ENCODE results near the gene KIR2DL3. TPM values are rescaled to one million over a fixed set of nuclear protein-coding genes. Genes with fewer than 3 reads are reported as not detected.
"Not testable (repeated sequence)": the region's sequence is repeated elsewhere in the genome, so short reads cannot be mapped to it uniquely, and the experiment has no call there.

KIR2DL3 gene
- total RNA-seq, result not detected in 2 replicates

- DNase-seq (ENCODE audit: extremely low read depth, low read depth, low spot score), result not testable (repeated sequence)
Observed at GRCh38 chr19:54738306-54738705, at the start of gene KIR2DL3. Gene KIR2DL3, plus strand, starts transcription at chr19:54738513. Its CDS starts 33 bp downstream, at chr19:54738546.

DNA sequence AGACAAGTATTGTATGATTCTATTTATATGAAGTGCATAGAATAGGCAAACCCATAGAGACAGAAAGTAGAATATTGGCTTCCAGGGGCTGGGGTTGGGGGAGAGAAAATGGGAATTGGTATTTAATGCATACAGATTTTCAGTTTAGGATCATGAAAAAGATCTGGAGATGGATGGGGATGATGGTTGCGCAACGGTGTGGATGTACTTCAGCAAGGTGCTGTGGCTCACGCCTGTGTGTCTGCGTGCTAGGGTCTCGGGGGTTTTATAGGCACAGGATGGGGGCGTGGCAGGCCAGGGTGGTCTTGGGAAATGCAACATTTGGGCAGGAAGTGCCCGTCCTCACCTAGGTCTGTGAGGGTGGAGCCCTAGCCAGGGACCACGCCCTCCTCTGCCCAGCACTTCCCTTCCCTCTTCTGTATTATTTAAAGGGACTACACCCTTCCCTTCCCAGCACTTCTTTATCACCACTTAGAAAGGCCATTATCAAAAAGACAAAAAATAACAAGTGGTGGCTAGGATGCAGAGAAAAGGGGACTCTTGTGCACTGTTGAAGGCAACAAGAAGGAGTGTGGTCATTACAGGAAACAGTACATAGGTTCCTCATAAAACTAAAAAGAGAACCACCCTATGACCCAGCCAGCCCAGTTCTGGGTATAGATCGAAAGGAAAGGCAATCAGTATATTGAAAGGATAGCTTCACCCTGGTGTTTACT lies 46.6 kb upstream of the KIR2DL3 start:
- no peak for DNase-seq (ENCODE audit: extremely low read depth, low read depth, low spot score)

GRCh38 chr19:54692298-54692615 lies 46.1 kb upstream of the KIR2DL3 start:
- DNase-seq (ENCODE audit: extremely low read depth, low read depth, low spot score), result no peak

DNA sequence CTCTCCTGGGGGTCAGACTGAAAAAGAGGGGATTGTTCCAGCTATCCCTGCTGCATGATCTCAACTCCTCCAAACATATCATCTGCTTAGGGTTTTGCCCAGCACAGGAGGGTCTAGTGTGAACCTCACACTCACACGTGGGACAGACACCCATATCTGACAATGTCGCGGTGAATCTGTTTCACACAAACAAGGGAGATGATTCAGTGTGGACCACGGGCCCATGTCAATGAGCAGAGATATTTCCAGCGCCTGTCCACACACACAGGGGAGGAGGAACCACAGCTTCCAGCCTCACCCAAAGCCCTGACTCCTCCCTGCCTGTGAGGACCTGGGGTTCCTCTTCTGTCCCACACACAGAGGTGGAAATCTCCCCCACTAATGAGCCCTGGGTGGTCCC lies 43.7 kb upstream of the KIR2DL3 start:
- DNase-seq (ENCODE audit: extremely low read depth, low read depth, low spot score), result no peak

DNA sequence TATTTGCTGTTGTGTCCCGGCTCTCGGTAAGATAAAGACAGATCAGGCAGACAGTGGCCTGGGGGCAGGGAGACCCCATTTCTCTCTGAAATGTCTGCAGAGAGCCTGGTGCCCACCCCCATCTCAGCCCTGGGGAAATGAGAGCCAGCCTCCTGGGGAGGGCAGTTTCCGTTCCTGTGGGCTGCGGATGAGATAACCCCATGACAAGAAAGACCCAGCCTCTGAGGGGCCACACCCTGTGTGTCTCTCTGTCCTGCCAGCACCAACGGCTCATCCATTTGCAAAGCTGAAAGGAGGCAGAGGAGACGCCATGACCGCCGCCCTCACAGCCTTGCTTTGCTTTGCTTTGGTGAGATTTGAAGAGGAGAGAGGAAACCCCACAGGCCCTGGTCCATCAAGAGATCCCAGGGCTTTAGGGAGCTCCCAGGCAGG lies 42.2 kb upstream of the KIR2DL3 start:
- no peak for DNase-seq (ENCODE audit: extremely low read depth, low read depth, low spot score)

DNA sequence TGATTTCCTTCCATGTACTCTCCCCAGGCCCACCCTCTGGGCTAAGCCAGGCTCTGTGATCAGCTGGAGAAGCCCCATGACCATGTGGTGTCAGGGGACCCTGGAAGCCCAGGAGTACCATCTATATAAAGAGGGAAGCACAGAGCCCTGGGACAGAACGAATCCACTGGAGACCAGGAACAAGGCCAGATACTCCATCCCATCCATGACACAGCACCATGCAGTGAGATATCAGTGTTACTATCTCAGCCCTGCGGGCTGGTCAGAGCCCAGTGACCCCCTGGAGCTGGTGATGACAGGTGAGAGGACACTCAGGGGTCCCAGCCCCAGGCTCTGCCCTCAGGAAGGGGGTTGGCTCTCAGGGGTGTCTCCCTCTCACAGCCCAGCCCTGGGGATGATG lies 41.5 kb upstream of the KIR2DL3 start:
- DNase-seq (ENCODE audit: extremely low read depth, low read depth, low spot score), result no peak

DNA sequence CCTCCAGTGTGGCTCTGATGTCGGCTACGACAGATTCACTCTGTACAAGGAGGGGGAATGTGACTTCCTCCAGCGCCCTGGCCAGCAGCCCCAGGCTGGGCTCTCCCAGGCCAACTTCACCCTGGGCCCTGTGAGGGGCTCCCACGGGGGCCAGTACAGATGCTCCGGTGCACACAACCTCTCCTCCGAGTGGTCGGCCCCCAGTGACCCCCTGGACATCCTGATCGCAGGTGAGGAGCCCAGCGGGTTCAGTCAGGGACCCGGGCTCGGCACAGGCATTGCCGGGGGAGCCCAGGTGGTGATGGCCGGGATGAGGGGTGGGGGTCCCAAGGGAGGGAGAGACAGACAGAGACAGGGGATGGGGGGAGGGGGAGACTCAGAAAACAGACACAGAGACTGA lies 40.6 kb upstream of the KIR2DL3 start:
- not testable (repeated sequence) for DNase-seq (ENCODE audit: extremely low read depth, low read depth, low spot score)

DNA sequence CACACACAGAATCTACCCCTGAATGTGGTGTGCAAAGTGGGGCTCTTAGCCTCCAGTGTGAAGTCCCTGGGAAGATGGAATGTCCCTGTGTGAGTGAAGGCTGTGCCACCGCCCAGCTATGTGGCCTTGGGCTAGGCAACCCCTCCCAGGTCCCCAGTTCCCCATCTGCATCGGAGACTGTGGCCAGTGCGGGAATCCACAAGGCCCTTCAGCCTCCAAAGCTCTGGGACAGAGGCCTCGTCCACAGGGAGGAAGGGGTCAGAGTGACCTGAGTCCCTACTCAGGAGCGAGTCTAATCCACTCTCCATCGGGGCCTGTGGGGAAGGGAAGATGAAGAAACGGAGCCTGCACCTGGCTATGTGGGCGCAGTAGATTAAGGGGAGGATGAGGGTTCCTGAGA lies 33.4 kb upstream of the KIR2DL3 start:
- DNase-seq (ENCODE audit: extremely low read depth, low read depth, low spot score), result no peak

DNA sequence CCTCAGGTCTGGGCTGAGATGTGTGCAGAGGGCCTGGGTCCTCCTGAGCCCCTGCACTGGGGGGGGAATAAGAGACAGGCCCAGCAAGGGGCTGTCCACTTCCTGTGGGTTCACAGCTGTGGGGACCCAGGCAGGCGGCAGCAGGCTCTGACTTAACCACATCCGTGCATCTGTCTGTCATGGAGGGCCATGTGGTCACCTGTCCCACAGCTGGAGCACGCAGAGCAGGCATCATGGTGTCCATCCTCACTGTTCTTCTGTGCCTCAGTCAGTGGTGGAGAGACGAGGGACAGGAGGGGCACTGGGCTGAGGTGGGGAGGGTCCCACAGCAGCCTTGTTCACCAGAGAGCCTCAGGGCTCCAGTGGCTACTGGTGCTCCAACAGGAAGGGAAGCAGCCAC lies 30.4 kb upstream of the KIR2DL3 start:
- DNase-seq (ENCODE audit: extremely low read depth, low read depth, low spot score), result no peak

DNA sequence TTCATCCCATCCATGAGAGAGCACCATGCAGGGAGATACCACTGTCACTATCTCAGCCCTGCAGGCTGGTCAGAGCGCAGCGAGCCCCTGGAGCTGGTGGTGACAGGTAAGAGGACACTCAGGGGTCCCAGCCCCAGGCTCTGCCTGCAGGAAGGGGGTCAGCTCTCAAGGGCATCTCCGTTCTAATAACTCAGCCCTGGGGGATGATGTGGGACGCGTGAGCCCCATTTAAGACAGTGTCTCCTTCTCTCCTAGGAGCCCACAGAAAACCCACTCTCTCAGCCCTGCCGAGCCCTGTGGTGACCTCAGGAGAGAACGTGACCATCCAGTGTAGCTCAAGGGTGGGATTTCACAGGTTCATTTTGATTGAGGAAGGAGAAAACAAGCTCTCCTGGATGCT lies 29.5 kb upstream of the KIR2DL3 start:
- no peak for DNase-seq (ENCODE audit: extremely low read depth, low read depth, low spot score)

GRCh38 chr19:54709212-54709948 lies 28.9 kb upstream of the KIR2DL3 start:
- no peak for DNase-seq (ENCODE audit: extremely low read depth, low read depth, low spot score)

DNA sequence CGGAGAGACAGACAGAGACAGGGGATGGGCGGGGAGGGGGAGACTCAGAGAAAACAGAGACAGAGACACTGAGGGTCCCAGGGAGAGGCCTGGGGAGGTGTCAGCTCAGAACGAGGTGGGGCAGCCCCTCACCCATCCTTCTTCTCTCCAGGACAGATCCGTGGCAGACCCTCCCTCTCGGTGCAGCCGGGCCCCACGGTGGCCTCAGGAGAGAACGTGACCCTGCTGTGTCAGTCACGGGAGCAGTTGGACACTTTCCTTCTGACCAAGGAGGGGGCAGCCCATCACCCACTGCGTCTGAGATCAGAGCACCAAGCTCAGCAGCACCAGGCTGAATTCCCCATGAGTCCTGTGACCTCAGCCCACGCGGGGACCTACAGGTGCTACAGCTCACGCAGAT lies 28.4 kb upstream of the KIR2DL3 start:
- not testable (repeated sequence) for DNase-seq (ENCODE audit: extremely low read depth, low read depth, low spot score)

DNA sequence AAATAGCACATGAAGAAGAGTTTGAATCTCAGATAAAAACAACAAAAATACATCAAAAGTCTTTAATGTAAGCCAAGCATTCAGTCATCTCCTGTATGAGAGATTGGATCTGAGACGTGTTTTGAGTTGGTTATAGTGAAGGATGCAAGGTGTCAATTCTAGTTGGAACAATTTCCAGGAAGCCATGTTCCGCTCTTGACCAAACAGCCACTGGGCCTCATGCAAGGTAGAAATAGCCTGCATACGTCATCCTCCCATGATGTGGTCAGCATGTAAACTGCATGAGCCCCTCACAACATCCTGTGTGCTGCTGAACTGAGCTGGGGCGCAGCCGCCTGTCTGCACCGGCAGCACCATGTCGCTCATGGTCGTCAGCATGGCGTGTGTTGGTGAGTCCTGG lies 14.2 kb upstream of the KIR2DL3 start, which contains the start of gene KIR3DL3:
KIR3DL3 (plus strand) TSS at position 301 of the 400 bp plus-strand sequence; CDS start at position 356, 55 bp downstream.
- no peak for DNase-seq (ENCODE audit: extremely low read depth, low read depth, low spot score)

DNA sequence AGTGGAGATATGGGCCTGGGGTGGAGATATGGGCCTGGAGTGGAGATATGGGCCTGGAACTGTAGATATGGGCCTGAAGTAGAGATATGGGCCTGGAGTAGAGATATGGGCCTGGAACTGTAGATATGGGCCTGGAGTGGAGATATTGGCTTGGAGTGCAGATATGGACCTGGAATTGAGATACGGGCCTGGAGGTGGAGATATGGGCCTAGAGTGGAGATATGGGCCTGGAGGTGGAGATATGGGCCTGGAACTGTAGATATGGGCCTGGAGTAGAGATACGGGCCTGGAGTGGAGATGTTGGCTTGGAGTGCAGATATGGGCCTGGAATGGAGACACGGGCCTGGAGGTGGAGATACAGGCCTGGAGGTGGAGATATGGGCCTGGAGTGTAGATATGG lies 13.7 kb upstream of the KIR2DL3 start:
- DNase-seq (ENCODE audit: extremely low read depth, low read depth, low spot score), result no peak

GRCh38 chr19:54725321-54725720 lies 13.0 kb upstream of the KIR2DL3 start:
- DNase-seq (ENCODE audit: extremely low read depth, low read depth, low spot score), result no peak

DNA sequence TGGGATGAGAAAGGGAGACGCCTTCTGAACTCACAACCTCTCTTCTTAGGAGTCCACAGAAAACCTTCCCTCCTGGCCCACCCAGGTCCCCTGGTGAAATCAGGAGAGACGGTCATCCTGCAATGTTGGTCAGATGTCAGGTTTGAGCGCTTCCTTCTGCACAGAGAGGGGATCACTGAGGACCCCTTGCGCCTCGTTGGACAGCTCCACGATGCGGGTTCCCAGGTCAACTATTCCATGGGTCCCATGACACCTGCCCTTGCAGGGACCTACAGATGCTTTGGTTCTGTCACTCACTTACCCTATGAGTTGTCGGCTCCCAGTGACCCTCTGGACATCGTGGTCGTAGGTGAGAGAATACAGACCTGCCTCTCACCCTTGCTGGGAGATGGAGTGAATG lies 10.8 kb upstream of the KIR2DL3 start:
- DNase-seq (ENCODE audit: extremely low read depth, low read depth, low spot score), result no peak

GRCh38 chr19:54728167-54728566 lies 10.1 kb upstream of the KIR2DL3 start:
- DNase-seq (ENCODE audit: extremely low read depth, low read depth, low spot score), result no peak

GRCh38 chr19:54729416-54730188 lies 8.7 kb upstream of the KIR2DL3 start:
- DNase-seq (ENCODE audit: extremely low read depth, low read depth, low spot score), result no peak

DNA sequence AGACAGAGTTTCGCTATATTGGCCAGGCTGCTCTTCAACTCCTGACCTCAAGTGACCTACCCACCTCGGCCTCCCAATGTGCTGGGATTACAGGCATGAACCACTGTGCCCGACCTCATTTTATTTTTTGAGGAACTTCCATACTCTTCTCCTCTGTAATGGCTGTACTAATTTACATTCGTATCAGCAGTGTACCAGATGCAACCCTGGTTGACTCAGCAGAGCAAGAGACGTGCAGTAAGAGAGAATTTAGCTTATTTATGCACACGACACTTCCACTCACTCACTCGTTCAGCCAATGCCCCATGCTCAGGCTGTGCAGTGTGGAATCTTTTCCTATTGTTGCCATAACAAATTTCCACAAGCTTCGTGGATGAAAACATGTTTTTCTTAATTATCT lies 7.1 kb upstream of the KIR2DL3 start:
- DNase-seq (ENCODE audit: extremely low read depth, low read depth, low spot score), result no peak

GRCh38 chr19:54738715-54739114 lies 402 bp downstream of the KIR2DL3 start:
- DNase-seq (ENCODE audit: extremely low read depth, low read depth, low spot score), result no peak

Data from glomerular endothelial cell (primary cell).